ENCODE data around the gene FTO.

- no peak for TF ChIP-seq GATA2 (IDR thresholded peaks at IDR 0.05; ENCODE audit: low read depth, low read length)
- TF ChIP-seq GATA3 (IDR thresholded peaks at IDR 0.05; ENCODE audit: low read depth, low read length), result no peak
Measured at GRCh38 chr16:53876811-53877210, 172.9 kb downstream of the FTO start.
